Thoracic aorta (tissue), 2 donors: ENCODE measurements around the gene CCDC174. TPM values are rescaled to one million over a fixed set of nuclear protein-coding genes. Genes with fewer than 3 reads are reported as not detected.

Experiments
- ATAC-seq: fragments of 150-250 bp; one replicate; pipeline ENCODE4 v1.8.0; 2017; ENCODE audit warnings: low read depth; ENCODE audit not compliant: insufficient number of reproducible peaks, low FRiP score
- DNase-seq: peaks from one replicate; pipeline ENCODE4 v3.0.0-alpha.2; 2020; ENCODE audit warnings: low spot score
- H3K27ac ChIP-seq, 2 donors: fragments of 200-600 bp; sonication (generic); 1 replicate in 1 of 2; 2 replicates in 1 of 2; pipeline ENCODE4 v1.5.1; 2016; ENCODE audit warnings: mild to moderate bottlenecking in 2 of 2, moderate library complexity in 2 of 2
- H3K27me3 ChIP-seq: fragments of 200-600 bp; sonication (generic); replicated peaks from 2 replicates; pipeline ENCODE4 v1.6.0; 2016; ENCODE audit warnings: mild to moderate bottlenecking; ENCODE audit not compliant: insufficient read depth
- H3K36me3 ChIP-seq: fragments of 200-600 bp; sonication (generic); one replicate; pipeline ENCODE4 v1.5.1; 2016
- H3K4me1 ChIP-seq, 2 donors: fragments of 200-600 bp; sonication (generic); 1 replicate in 1 of 2; 2 replicates in 1 of 2; pipeline versions ENCODE4 v1.5.1 to v1.6.0; 2016; ENCODE audit warnings: low read depth in 2 of 2, mild to moderate bottlenecking in 1 of 2; ENCODE audit not compliant: control insufficient read depth in 1 of 2
- H3K4me3 ChIP-seq: fragments of 200-600 bp; sonication (generic); 2 replicates; pipeline ENCODE4 v1.5.1; 2016; ENCODE audit warnings: mild to moderate bottlenecking
- H3K9me3 ChIP-seq: fragments of 200-600 bp; sonication (generic); 2 replicates; pipeline ENCODE4 v1.5.1; 2016
- CTCF ChIP-seq: fragments of 200-600 bp; sonication (generic); IDR thresholded peaks from one replicate; pipeline ENCODE4 v1.5.1; 2019; ENCODE audit warnings: antibody characterized with exemption
- total RNA-seq, 2 donors: library from RNA; depleted of rRNA; stranded (reverse); fragments of >200 nt; gene quantifications; one replicate each; pipeline versions ENCODE4 v1.1.0 to v1.2.3, GENCODE V29; 2016

Gene CCDC174
- total RNA-seq, 2 donors from 2014 or later = 9.6 to 34.6 TPM

GRCh38 chr3:14716591-14716990 lies 65.0 kb downstream of the CCDC174 start:
- no peak for DNase-seq
- Histone ChIP-seq H3K36me3 (no peaks in the 10 kb centered on the region), H3K27me3 (no peaks in the 10 kb centered on the region)

GRCh38 chr3:14717307-14717706 lies 65.7 kb downstream of the CCDC174 start:
- H3K9me3 ChIP-seq = peaks cover 6% of the 10 kb centered on the region
- no peaks in the 10 kb centered on the region for H3K4me1 ChIP-seq
- no peak overlapping the region for H3K4me3 ChIP-seq
- H3K27ac ChIP-seq = no peak overlapping the region
- H3K36me3 ChIP-seq = no peaks in the 10 kb centered on the region
- no peaks in the 10 kb centered on the region for H3K27me3 ChIP-seq
- no peak for TF ChIP-seq CTCF
- ATAC-seq (no peak), DNase-seq (no peak)

More at GRCh38 chr3:14716591-14716990, 65.0 kb downstream of the CCDC174 start:
- H3K4me3 ChIP-seq = no peak overlapping the region
- ATAC-seq = no peak
- no peak for TF ChIP-seq CTCF
- H3K27ac ChIP-seq = no peak overlapping the region
- H3K4me1 ChIP-seq = no peaks in the 10 kb centered on the region
- peaks cover 6% of the 10 kb centered on the region for H3K9me3 ChIP-seq

- Histone ChIP-seq H3K4me3 (no peak overlapping the region), H3K9me3 (no peaks in the 10 kb centered on the region), H3K4me1 (no peaks in the 10 kb centered on the region), H3K27ac (no peak overlapping the region), H3K27me3 (no peaks in the 10 kb centered on the region), H3K36me3 (no peaks in the 10 kb centered on the region)
- no peak for ATAC-seq
- no peak for TF ChIP-seq CTCF
- DNase-seq = no peak
These were observed 67.0 kb downstream of the CCDC174 start for GRCh38 chr3:14718539-14718938.

GRCh38 chr3:14719006-14719405 lies 67.4 kb downstream of the CCDC174 start:
- ATAC-seq (no peak), DNase-seq (no peak)
- Histone ChIP-seq H3K4me3 (no peak overlapping the region), H3K27me3 (no peaks in the 10 kb centered on the region), H3K27ac (no peak overlapping the region), H3K9me3 (no peaks in the 10 kb centered on the region), H3K36me3 (no peaks in the 10 kb centered on the region), H3K4me1 (peaks cover 0 to 2% of the 10 kb centered on the region in 2 donors)
- TF ChIP-seq CTCF = no peak

GRCh38 chr3:14721126-14721864 lies 69.7 kb downstream of the CCDC174 start:
- TF ChIP-seq CTCF = no peak
- Histone ChIP-seq H3K4me1 (peaks cover 9 to 23% of the 10 kb centered on the region in 2 donors), H3K27me3 (no peaks in the 10 kb centered on the region), H3K36me3 (no peaks in the 10 kb centered on the region), H3K27ac (no peak overlapping the region), H3K9me3 (no peaks in the 10 kb centered on the region), H3K4me3 (no peak overlapping the region)
- DNase-seq = no peak
- no peak for ATAC-seq

Other genes starting within 250 kb of the CCDC174 start
- gene SLC6A6, start 249.2 kb upstream of the CCDC174 start, total RNA-seq = 10 to 100 TPM; 33.5 to 45.5 TPM
- gene GRIP2, start 111.4 kb upstream of the CCDC174 start, total RNA-seq = 1 to 10 TPM; 1.5 to 4.2 TPM
- gene C3orf20, start 23.4 kb downstream of the CCDC174 start, total RNA-seq = not detected
- 10 to 100 TPM; 15.4 to 21.4 TPM for gene FGD5, start 167.2 kb downstream of the CCDC174 start, total RNA-seq